CD4-positive, alpha-beta T cell treated with Interleukin-10 for 1 hour (primary cell): ENCODE measurements around the gene EIF2B2.

ENCODE experiments used
- DNase-seq: peaks from one replicate; pipeline ENCODE4 v3.0.0-alpha.2; 2020

Gene EIF2B2

GRCh38 chr14:75001261-75001660, 1.5 kb upstream of the EIF2B2 start:
- no peak for DNase-seq

GRCh38 chr14:75001899-75002298, 822 bp upstream of the EIF2B2 start:
- DNase-seq: no peak

GRCh38 chr14:75003250-75004027, 718 bp downstream of the EIF2B2 start:
- no peak for DNase-seq

GRCh38 chr14:75005357-75005756, 2.6 kb downstream of the EIF2B2 start:
- DNase-seq: no peak

GRCh38 chr14:75009176-75009575, 6.5 kb downstream of the EIF2B2 start:
- no peak for DNase-seq

- DNase-seq: no peak
Measured at GRCh38 chr14:75010472-75011093, 7.9 kb downstream of the EIF2B2 start.

- no peak for DNase-seq
Measured at GRCh38 chr14:75011356-75011994, 8.8 kb downstream of the EIF2B2 start.

- no peak for DNase-seq
Measured at GRCh38 chr14:75013290-75013689, 10.6 kb downstream of the EIF2B2 start.

GRCh38 chr14:75015496-75015895, 12.8 kb downstream of the EIF2B2 start:
- DNase-seq: no peak

GRCh38 chr14:75016815-75017214, 14.1 kb downstream of the EIF2B2 start:
- DNase-seq: no peak

- no peak for DNase-seq
Measured at GRCh38 chr14:75018694-75019093, 16.0 kb downstream of the EIF2B2 start.

GRCh38 chr14:75022655-75023054, 19.9 kb downstream of the EIF2B2 start:
- peak; percentile 11 for DNase-seq

- DNase-seq: no peak
Measured at GRCh38 chr14:75023108-75023507, 20.4 kb downstream of the EIF2B2 start.

GRCh38 chr14:75025082-75025481, 22.4 kb downstream of the EIF2B2 start:
- no peak for DNase-seq

- no peak for DNase-seq
Measured at GRCh38 chr14:75025876-75026275, 23.2 kb downstream of the EIF2B2 start.

GRCh38 chr14:75030147-75030546, 27.4 kb downstream of the EIF2B2 start:
- DNase-seq: no peak

GRCh38 chr14:75032939-75033338, 30.2 kb downstream of the EIF2B2 start:
- no peak for DNase-seq

- no peak for DNase-seq
Measured at GRCh38 chr14:75040507-75040906, 37.8 kb downstream of the EIF2B2 start.

- DNase-seq: no peak
Measured at GRCh38 chr14:75040959-75041358, 38.2 kb downstream of the EIF2B2 start.

GRCh38 chr14:75041613-75042012, 38.9 kb downstream of the EIF2B2 start:
- DNase-seq: no peak

- DNase-seq: no peak
Measured at GRCh38 chr14:75042035-75042434, 39.3 kb downstream of the EIF2B2 start.

- no peak for DNase-seq
Measured at GRCh38 chr14:75044322-75044721, 41.6 kb downstream of the EIF2B2 start.

GRCh38 chr14:75044752-75045151, 42.0 kb downstream of the EIF2B2 start:
- no peak for DNase-seq

GRCh38 chr14:75046275-75046674, 43.6 kb downstream of the EIF2B2 start:
- no peak for DNase-seq
